ENCODE measurements around the gene CAPN10. TPM values are rescaled to one million over a fixed set of nuclear protein-coding genes. Genes with fewer than 3 reads are reported as not detected.

Gene CAPN10
- polyA plus RNA-seq, 3 donors: 7.3 to 57.0 (median 7.4) TPM

- Histone ChIP-seq H3K79me2 (ENCODE audit: insufficient read depth, low read length) (peaks cover 76% of the 10 kb centered on the region), H3K27me3 (ENCODE audit: control insufficient read depth in 2 of 2, insufficient read depth in 2 of 2, low read length in 2 of 2) (no peaks in the 10 kb centered on the region), H3K9ac (ENCODE audit: insufficient read depth, low read length, poor library complexity, severe bottlenecking) (no peak overlapping the region), H3K27ac (ENCODE audit: low read depth in 1 of 2, low read length in 2 of 2) (peak overlapping the region in 1 of 2 donors; percentile 22), H2AFZ (ENCODE audit: insufficient read depth, low read depth, low read length, poor library complexity, severe bottlenecking) (no peak overlapping the region), H4K20me1 (ENCODE audit: insufficient read depth, low read length) (peaks cover 45% of the 10 kb centered on the region), H3K9me3 (replicated peaks in 1 of 2; ENCODE audit: control insufficient read depth in 1 of 2, insufficient read depth in 1 of 2, low read length in 2 of 2) (no peaks in the 10 kb centered on the region), H3K4me1 (ENCODE audit: control insufficient read depth in 1 of 2, insufficient read depth in 2 of 2, low read length in 2 of 2) (peaks cover 58 to 69% of the 10 kb centered on the region in 2 donors), H3K4me3 (replicated peaks in 1 of 3; ENCODE audit: low read depth in 2 of 3, low read length in 3 of 3) (no peak overlapping the region), H3K36me3 (replicated peaks in 1 of 2; ENCODE audit: control insufficient read depth in 1 of 2, insufficient read depth in 2 of 2, low read length in 2 of 2) (peaks cover 0 to 8% of the 10 kb centered on the region in 2 donors), H3K4me2 (replicated peaks; ENCODE audit: extremely low read depth, low read length, poor library complexity, severe bottlenecking) (no peak overlapping the region)
- Mint-ChIP-seq H3K4me1 (peaks cover 78% of the 10 kb centered on the region), H3K36me3 (peaks cover 21 to 25% of the 10 kb centered on the region in 2 donors), H3K4me3 (no peak overlapping the region), H3K27me3 (ENCODE audit: low read depth in 3 of 3) (peaks cover 2 to 3% (median 2%) of the 10 kb centered on the region in 3 donors), H3K27ac (peak overlapping the region in 4 of 7 donors; percentile 14 to 55 (median 38)), H3K9me3 (peaks cover 0 to 3% (median 0%) of the 10 kb centered on the region in 7 donors)
- no peak for TF ChIP-seq CTCF (IDR thresholded peaks at IDR 0.05)
- intact Hi-C loops (cut with micrococcal nuclease): loop anchor here (2.0 to 10.0 kb wide), 3 partner anchors 23 to 559 kb away; partner anchors contain the start of genes DUSP28 (in 1 of the 2) and NDUFA10 (in 1 of the 2)
- 87% methylated on average over 3 of the region's 4 CpGs for WGBS (ENCODE audit: insufficient coverage)
- no peak for DNase-seq
Observed at GRCh38 chr2:240583774-240584173, 2.8 kb upstream of the CAPN10 start.

DNA sequence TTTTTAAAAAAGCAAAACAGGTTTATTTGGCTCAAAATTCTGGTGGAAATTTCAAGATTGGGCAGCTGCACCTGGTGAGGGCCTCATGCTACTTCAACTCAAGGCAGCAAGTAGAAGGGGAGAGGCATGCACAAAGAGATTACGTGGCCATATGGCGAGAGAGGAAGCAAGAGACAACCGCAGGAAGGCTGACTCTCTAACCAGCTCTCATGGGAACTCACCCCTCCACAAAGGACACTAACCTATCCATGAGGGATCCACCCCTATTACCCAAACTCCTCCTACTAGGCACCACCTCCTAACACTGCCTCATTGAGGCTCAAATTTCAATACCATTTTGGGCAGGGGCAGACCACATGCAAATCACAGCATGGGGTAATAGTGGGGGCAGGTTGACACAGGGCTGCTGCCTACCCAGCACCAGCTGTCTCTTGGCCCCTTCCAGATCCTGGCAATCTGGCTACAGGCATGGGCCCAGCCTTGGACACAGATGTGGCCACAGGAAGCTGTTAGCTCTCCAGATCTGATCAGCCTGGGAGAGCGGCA lies 2.0 kb upstream of the CAPN10 start:
- Histone ChIP-seq H3K9ac (ENCODE audit: insufficient read depth, low read length, poor library complexity, severe bottlenecking) (peak overlapping the region; percentile 32), H3K27me3 (ENCODE audit: control insufficient read depth in 2 of 2, insufficient read depth in 2 of 2, low read length in 2 of 2) (no peaks in the 10 kb centered on the region), H3K4me1 (ENCODE audit: control insufficient read depth in 1 of 2, insufficient read depth in 2 of 2, low read length in 2 of 2) (peaks cover 50 to 61% of the 10 kb centered on the region in 2 donors), H3K27ac (ENCODE audit: low read depth in 1 of 2, low read length in 2 of 2) (peak overlapping the region; percentile 93 to 94), H3K79me2 (ENCODE audit: insufficient read depth, low read length) (peaks cover 84% of the 10 kb centered on the region), H4K20me1 (ENCODE audit: insufficient read depth, low read length) (peaks cover 45% of the 10 kb centered on the region), H3K9me3 (replicated peaks in 1 of 2; ENCODE audit: control insufficient read depth in 1 of 2, insufficient read depth in 1 of 2, low read length in 2 of 2) (no peaks in the 10 kb centered on the region), H2AFZ (ENCODE audit: insufficient read depth, low read depth, low read length, poor library complexity, severe bottlenecking) (no peak overlapping the region), H3K4me3 (replicated peaks in 1 of 3; ENCODE audit: low read depth in 2 of 3, low read length in 3 of 3) (peak overlapping the region in 1 of 3 experiments; percentile 80), H3K36me3 (replicated peaks in 1 of 2; ENCODE audit: control insufficient read depth in 1 of 2, insufficient read depth in 2 of 2, low read length in 2 of 2) (peaks cover 0 to 12% of the 10 kb centered on the region in 2 donors), H3K4me2 (replicated peaks; ENCODE audit: extremely low read depth, low read length, poor library complexity, severe bottlenecking) (peak overlapping the region; percentile 96)
- 50% methylated on average over 2 of the region's 4 CpGs for WGBS (ENCODE audit: insufficient coverage)
- peak overlapping the region; percentile 42 to 92 for H3K4me3 Mint-ChIP-seq
- H3K27me3 Mint-ChIP-seq (ENCODE audit: low read depth in 3 of 3): peaks cover 2 to 3% (median 2%) of the 10 kb centered on the region in 3 donors
- H3K9me3 Mint-ChIP-seq: peaks cover 0 to 3% (median 0%) of the 10 kb centered on the region in 7 donors
- H3K36me3 Mint-ChIP-seq: peaks cover 26 to 31% of the 10 kb centered on the region in 2 donors
- no peak for TF ChIP-seq CTCF (IDR thresholded peaks at IDR 0.05)
- peak; percentile 85 to 89 (median 87) for DNase-seq
- peaks cover 75% of the 10 kb centered on the region for H3K4me1 Mint-ChIP-seq
- H3K27ac Mint-ChIP-seq: peak overlapping the region; percentile 89 to 98 (median 91)
- intact Hi-C loops (cut with micrococcal nuclease): loop anchor here (2.0 to 10.0 kb wide), 4 partner anchors 24 to 560 kb away; partner anchors contain the start of genes DUSP28 (in 1 of the 2) and NDUFA10 (in 1 of the 2)
